Epithelial cell of prostate (primary cell): ENCODE measurements around the gene PCDHB14.

ENCODE experiments used
- DNase-seq: peaks from one replicate; pipeline ENCODE4 v3.0.0-alpha.2; 2011; ENCODE audit warnings: low read depth, low spot score
- H3K27ac ChIP-seq: fragments of 450-650 bp; 2 replicates; pipeline ENCODE4 v1.5.1; 2017; ENCODE audit warnings: mild to moderate bottlenecking

The PCDHB14 gene

DNA sequence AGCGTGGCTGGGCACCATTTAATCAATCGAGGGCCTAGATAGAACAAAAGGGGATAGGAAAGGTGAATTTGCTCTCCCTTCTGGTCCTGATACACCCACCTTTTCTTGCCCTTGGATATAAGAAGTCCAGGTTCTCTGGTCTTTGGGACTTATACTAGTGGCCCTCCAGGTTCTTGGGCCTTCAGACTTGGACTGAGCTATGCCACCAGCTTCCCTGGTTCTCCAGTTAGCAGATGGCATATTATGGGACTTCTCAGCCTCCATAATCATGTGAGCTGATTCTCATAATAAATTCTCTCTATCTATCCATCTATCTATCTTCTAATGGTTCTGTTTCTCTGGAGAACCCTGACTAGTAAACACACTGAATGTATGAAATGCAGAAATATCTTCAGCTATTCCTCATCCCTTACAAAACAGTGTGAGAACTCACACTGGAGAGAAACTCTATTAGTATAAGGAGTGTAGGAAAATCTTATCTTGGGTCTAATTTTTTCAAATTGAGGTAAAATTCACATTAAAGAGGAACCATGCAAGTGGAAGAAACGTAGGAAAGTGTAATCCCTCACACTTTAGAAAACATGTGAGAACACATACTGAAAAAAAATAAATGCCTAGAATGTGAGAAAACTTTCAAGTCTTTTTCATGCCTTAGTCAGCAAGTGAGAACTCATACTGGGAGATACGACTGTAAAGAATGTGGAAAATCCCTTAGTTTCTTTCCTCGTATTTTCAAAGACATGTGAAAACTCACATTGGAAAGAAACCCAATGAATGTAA lies 37.5 kb downstream of the PCDHB14 start:
- no peak for DNase-seq

DNA sequence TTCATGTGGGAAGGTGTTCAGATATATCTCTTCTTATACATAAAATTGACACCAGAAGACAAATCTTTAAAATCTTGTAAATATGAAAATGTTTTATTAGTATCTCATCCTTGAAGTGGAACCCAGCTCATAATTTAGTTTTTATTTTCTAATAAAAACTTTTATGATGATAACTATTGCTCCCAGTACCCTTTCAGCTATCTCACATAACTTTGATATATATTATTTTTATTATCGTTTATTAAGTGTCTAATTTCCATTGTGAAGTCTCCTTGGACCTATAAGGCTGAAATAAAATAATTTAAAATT lies 38.0 kb downstream of the PCDHB14 start:
- DNase-seq: no peak
- H3K27ac ChIP-seq: no peak overlapping the region

More for the DNA sequence above, 37.5 kb downstream of the PCDHB14 start:
- H3K27ac ChIP-seq: no peak overlapping the region

DNA sequence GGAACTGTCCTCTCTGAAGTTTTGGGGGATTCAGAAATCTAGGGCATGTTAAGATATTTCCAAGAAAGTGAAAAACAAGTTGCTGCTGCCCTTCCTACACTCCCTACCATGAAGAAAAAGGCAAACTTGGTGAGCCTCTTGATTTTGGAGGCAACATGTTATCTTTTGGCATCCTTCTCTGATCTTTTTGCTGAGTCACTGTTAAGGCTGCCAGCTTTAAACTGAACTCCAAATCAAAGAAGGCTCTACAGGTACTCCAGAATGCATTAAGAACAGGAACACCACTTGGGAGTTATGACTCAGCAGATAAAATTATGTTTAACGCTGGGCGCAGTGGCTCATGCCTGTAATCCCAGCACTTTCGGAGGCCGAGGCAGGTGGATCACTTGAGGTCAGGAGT lies 46.1 kb downstream of the PCDHB14 start:
- H3K27ac ChIP-seq: no peak overlapping the region
- DNase-seq: no peak

DNA sequence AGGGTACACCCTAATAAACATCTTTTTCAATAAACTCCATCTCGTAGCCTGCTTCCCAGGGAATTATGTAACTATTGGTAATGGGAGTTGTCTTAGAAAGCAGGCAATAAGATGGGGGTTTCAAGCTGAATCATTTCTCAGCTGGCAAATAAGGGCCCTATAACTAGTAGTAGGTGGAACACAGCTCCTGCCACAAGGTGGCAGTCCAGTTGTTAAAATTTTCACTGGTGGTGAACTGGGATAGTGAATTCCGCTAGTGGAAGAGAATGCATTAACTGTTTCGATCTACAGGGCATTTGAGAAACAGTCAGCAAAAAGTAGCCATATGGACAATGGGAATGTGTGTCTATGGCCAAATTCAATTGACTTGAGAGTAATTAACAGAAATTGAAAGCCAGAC lies 49.8 kb downstream of the PCDHB14 start:
- DNase-seq: no peak
- H3K27ac ChIP-seq: no peak overlapping the region
